CD8-positive, alpha-beta memory T cell (primary cell): ENCODE measurements around the gene AKIP1. TPM values are rescaled to one million over a fixed set of nuclear protein-coding genes. Genes with fewer than 3 reads are reported as not detected.

ENCODE experiments used
- CTCF ChIA-PET: fragments of 350-600 bp; sonication (Branson Sonifier 250); formaldehyde crosslinking; loops from one replicate; lab custom pipeline; 2021; ENCODE audit warnings: antibody characterized with exemption; lab: Charles Lee
- POLR2A ChIA-PET: fragments of 350-600 bp; sonication (Branson Sonifier 250); formaldehyde crosslinking; loops from one replicate; lab custom pipeline; 2021; ENCODE audit warnings: antibody characterized with exemption; lab: Charles Lee
- DNase-seq, 5 donors: peaks; one replicate each; pipeline versions ENCODE4 v3.0.0 to v3.0.0-alpha.2; 2020 to 2022; ENCODE audit warnings: mixed read lengths in 1 of 5
- H3K27ac ChIP-seq: one replicate; pipeline ENCODE4 v1.7.0; 2013; ENCODE audit warnings: low read depth, mild to moderate bottlenecking, low read length, moderate library complexity
- H3K27me3 ChIP-seq: 2 replicates; pipeline ENCODE4 v1.7.0; 2013; ENCODE audit warnings: low read length, mild to moderate bottlenecking; ENCODE audit not compliant: insufficient read depth, poor library complexity, severe bottlenecking
- H3K36me3 ChIP-seq: 2 replicates; pipeline ENCODE4 v1.7.0; 2013; ENCODE audit warnings: mild to moderate bottlenecking, low read length, moderate library complexity; ENCODE audit not compliant: insufficient read depth
- H3K4me1 ChIP-seq: 2 replicates; pipeline ENCODE4 v1.7.0; 2013; ENCODE audit warnings: mild to moderate bottlenecking, low read length, moderate library complexity; ENCODE audit not compliant: insufficient read depth
- H3K4me3 ChIP-seq: 2 replicates; pipeline ENCODE4 v1.7.0; 2013; ENCODE audit warnings: mild to moderate bottlenecking, low read length
- H3K9me3 ChIP-seq: 2 replicates; pipeline ENCODE4 v1.7.0; 2013; ENCODE audit warnings: mild to moderate bottlenecking, low read length
- H3K27ac Mint-ChIP-seq, 8 donors: one replicate each; pipeline ENCODE4 v1.8.0; 2020 to 2021; ENCODE audit warnings: mixed read lengths in 8 of 8, mild to moderate bottlenecking in 6 of 8, inconsistent platforms in 3 of 8, moderate library complexity in 3 of 8
- H3K27me3 Mint-ChIP-seq, 2 donors: one replicate each; pipeline ENCODE4 v1.8.0; 2020 to 2021; ENCODE audit warnings: mixed read lengths in 2 of 2, mild to moderate bottlenecking in 1 of 2, moderate library complexity in 1 of 2
- H3K36me3 Mint-ChIP-seq, 3 donors: one replicate each; pipeline ENCODE4 v1.8.0; 2020 to 2021; ENCODE audit warnings: mixed read lengths in 3 of 3, inconsistent platforms in 1 of 3, mild to moderate bottlenecking in 1 of 3
- H3K4me1 Mint-ChIP-seq, 3 donors: one replicate each; pipeline ENCODE4 v1.8.0; 2020 to 2021; ENCODE audit warnings: mixed read lengths in 3 of 3, inconsistent platforms in 1 of 3, mild to moderate bottlenecking in 1 of 3
- H3K4me3 Mint-ChIP-seq, 7 donors: one replicate each; pipeline ENCODE4 v1.8.0; 2020 to 2021; ENCODE audit warnings: mixed read lengths in 7 of 7, mild to moderate bottlenecking in 6 of 7, moderate library complexity in 4 of 7, inconsistent platforms in 2 of 7
- H3K9me3 Mint-ChIP-seq, 5 donors: one replicate each; pipeline ENCODE4 v1.8.0; 2020 to 2022; ENCODE audit warnings: mixed read lengths in 5 of 5, mild to moderate bottlenecking in 3 of 5, moderate library complexity in 2 of 5, inconsistent platforms in 1 of 5
- polyA plus RNA-seq: library from polyadenylated mRNA; unstranded; fragments of 300-500 nt; fragmentation: Illumina TruSeq; gene quantifications from one replicate; pipeline ENCODE4 v1.2.3, GENCODE V29; 2021
- total RNA-seq, 2 experiments: library from RNA; stranded (reverse); gene quantifications; one replicate each; pipeline ENCODE4 v1.2.3, GENCODE V29; 2021

The AKIP1 gene, protein sequence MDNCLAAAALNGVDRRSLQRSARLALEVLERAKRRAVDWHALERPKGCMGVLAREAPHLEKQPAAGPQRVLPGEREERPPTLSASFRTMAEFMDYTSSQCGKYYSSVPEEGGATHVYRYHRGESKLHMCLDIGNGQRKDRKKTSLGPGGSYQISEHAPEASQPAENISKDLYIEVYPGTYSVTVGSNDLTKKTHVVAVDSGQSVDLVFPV
- total RNA-seq, result 10 to 100 TPM; 24.0 to 26.9 TPM
- 16.3 TPM for polyA plus RNA-seq

DNA sequence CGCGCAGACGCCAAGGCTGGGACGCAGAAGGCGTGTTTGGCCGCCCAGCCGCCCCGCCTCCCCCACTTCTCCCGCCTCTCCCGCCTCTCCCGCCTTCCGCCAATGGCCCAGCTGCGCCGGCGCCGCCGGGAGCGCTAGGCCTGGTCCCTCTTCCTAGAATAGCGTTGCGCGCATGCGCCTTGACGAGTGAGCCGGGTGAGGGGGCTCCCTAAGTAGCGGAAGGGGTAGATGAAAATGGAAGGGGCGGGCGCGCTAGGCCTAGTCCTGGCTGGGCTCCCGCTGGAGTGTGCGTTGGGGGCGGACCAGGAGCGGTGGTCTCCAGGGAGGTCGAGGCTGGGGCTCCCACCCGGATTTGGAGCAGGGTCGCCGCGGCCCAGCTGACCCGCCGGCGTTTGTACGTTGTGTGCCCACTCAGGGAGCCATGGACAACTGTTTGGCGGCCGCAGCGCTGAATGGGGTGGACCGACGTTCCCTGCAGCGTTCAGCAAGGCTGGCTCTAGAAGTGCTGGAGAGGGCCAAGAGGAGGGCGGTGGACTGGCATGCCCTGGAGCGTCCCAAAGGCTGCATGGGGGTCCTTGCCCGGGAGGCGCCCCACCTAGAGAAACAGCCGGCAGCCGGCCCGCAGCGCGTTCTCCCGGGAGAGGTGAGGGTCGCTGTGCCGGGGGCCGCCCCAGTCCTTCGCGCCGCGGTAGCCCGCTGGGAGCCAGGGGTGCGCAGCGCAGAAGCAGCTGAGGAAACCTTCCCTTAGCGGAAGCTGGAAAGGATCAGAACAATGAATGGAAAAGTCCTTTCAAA is at the start of gene AKIP1:
Gene AKIP1 (plus strand): TSS at position 161 of the 795 bp plus-strand sequence. CDS start 261 bp downstream, at position 422.
- no peaks in the 10 kb centered on the region for H3K27me3 Mint-ChIP-seq
- peaks cover 30 to 47% (median 38%) of the 10 kb centered on the region in 3 donors for H3K4me1 Mint-ChIP-seq
- peak within 1 kb of the TSS; percentile 90 to 98 (median 93) for H3K4me3 Mint-ChIP-seq
- Histone ChIP-seq H3K27ac (peak within 1 kb of the TSS; percentile 55), H3K27me3 (no peaks in the 10 kb centered on the region), H3K9me3 (no peaks in the 10 kb centered on the region), H3K4me1 (peaks cover 23% of the 10 kb centered on the region), H3K36me3 (no peaks in the 10 kb centered on the region), H3K4me3 (peak within 1 kb of the TSS; percentile 69)
- peak within 1 kb of the TSS; percentile 50 to 95 (median 89) for H3K27ac Mint-ChIP-seq
- POLR2A ChIA-PET, result interaction anchor here (0.9 kb wide), 1 partner anchor 229 kb away, joined by 3 read pairs; the partner anchor contains the start of genes RPL27A and TRIM66
- H3K9me3 Mint-ChIP-seq, result no peaks in the 10 kb centered on the region
- DNase-seq, result peak; percentile 72 to 91 (median 80)
- peaks cover 0 to 8% (median 0%) of the 10 kb centered on the region in 3 donors for H3K36me3 Mint-ChIP-seq
- CTCF ChIA-PET, result interaction anchor here (1.2 to 4.7 kb wide), 4 partner anchors 48 to 227 kb away, joined by 3 to 26 read pairs (median 6); no protein-coding TSS in a partner anchor

DNA sequence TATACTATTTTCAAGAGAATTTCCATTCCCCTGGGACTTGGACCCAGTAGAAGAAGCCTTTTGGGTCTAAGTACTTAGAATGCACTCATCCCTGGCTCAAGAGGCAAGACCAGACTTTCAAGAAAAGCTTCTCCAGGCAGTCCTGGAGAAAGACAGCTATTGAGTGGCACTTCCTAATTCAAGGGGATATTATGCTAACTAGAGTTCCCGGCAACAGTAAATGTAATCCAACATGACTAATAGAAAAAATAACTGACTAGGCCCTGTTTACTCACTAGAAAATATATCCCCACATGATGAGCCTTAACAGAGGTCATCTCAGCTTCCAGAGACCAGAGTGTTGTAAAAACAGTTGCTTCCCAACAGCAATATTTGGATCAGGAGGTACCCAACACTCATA is 47.2 kb upstream of the AKIP1 start:
- Mint-ChIP-seq H3K27me3 (peaks cover 18 to 53% of the 10 kb centered on the region in 2 donors), H3K4me1 (no peaks in the 10 kb centered on the region), H3K4me3 (no peak overlapping the region), H3K27ac (no peak overlapping the region), H3K9me3 (no peaks in the 10 kb centered on the region), H3K36me3 (no peaks in the 10 kb centered on the region)
- ChIA-PET CTCF (no interaction called here), POLR2A (no interaction called here)
- Histone ChIP-seq H3K4me3 (no peak overlapping the region), H3K36me3 (no peaks in the 10 kb centered on the region), H3K27ac (no peak overlapping the region), H3K4me1 (no peaks in the 10 kb centered on the region), H3K9me3 (no peaks in the 10 kb centered on the region), H3K27me3 (peaks cover 7% of the 10 kb centered on the region)
- DNase-seq, result no peak

DNA sequence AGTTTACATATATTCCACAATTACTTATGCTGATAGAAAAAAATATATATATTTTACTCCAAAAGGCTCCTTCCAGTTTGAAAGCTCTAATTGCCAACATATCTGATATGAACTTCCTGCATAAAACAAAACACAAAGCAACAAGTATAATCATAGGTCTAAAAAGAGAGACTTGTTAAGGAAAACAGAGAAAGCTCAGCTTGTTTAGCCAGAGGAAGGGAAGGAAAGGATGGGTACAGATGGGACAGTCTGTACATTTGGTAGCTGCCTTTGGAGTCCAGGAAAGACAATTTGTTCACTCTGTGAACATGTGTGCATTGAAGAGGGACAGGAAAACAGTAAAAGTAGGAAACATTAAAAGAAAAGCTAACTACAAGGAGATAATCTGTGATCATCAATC is 45.7 kb upstream of the AKIP1 start:
- Mint-ChIP-seq H3K9me3 (no peaks in the 10 kb centered on the region), H3K36me3 (no peaks in the 10 kb centered on the region), H3K27me3 (peaks cover 24 to 57% of the 10 kb centered on the region in 2 donors), H3K4me3 (no peak overlapping the region), H3K27ac (no peak overlapping the region), H3K4me1 (peaks cover 0 to 5% (median 4%) of the 10 kb centered on the region in 3 donors)
- ChIA-PET CTCF (no interaction called here), POLR2A (no interaction called here)
- Histone ChIP-seq H3K9me3 (no peaks in the 10 kb centered on the region), H3K4me1 (no peaks in the 10 kb centered on the region), H3K4me3 (no peak overlapping the region), H3K36me3 (no peaks in the 10 kb centered on the region), H3K27me3 (peaks cover 11% of the 10 kb centered on the region), H3K27ac (no peak overlapping the region)
- no peak for DNase-seq

DNA sequence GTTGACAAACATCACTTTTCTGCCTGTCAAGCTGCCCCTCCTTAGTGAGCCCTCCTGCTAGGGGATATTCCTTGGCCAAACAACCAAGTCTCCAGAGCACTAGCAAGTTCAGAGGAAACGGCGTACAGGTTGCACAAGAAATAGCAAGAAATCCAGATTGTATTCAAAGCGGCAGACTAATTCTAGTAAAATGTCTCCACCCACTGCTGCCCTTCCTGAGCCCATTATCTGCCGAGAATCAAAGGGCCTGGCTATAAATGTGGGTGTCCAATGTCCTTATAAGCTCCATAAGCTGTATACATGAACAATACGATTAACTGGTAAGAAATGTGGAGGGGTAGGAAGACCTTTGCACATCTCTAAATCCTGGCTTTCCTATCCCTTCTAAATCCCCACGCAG is 44.0 kb upstream of the AKIP1 start:
- Mint-ChIP-seq H3K9me3 (no peaks in the 10 kb centered on the region), H3K4me1 (peaks cover 0 to 11% (median 7%) of the 10 kb centered on the region in 3 donors), H3K27ac (no peak overlapping the region), H3K27me3 (peaks cover 36 to 55% of the 10 kb centered on the region in 2 donors), H3K36me3 (no peaks in the 10 kb centered on the region), H3K4me3 (no peak overlapping the region)
- ChIA-PET POLR2A (no interaction called here), CTCF (interaction anchor here (0.9 kb wide), 1 partner anchor 15 kb away, joined by 3 read pairs; no protein-coding TSS in a partner anchor)
- Histone ChIP-seq H3K27me3 (peaks cover 11% of the 10 kb centered on the region), H3K36me3 (no peaks in the 10 kb centered on the region), H3K4me1 (no peaks in the 10 kb centered on the region), H3K9me3 (no peaks in the 10 kb centered on the region), H3K4me3 (no peak overlapping the region), H3K27ac (no peak overlapping the region)
- DNase-seq, result no peak

DNA sequence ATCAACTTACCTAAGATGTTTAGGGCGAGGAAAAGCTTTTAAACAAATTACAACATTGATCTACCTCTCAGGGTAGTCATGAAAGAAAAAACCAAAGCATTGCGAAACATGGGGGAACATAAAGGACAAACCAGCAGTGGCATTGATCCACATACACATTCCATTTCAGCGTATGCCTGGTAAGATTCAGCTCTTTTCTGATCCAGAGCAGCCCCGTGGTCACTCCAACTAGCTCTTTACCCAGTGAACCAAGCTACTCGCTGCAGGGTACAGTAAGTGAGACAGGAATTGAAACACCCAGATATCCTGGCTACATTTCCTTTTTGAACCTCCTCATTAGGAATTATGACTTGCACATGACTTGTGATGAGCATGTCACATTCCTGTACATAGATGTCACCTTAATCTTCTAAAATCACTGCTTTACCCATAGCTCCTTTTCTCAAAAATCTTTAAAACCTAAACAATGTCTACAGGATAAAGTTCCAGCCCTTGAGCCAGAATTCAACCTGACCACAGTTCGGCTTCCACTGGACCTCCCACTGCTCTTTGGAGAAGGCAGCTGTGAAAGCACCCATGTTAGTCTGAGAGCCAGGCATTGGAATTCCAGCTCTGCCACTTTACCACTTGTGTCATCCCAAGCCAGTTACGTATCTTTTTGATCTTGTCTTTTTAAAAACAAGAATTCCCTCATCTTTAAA is 42.9 kb upstream of the AKIP1 start:
- Histone ChIP-seq H3K36me3 (no peaks in the 10 kb centered on the region), H3K27ac (no peak overlapping the region), H3K4me3 (no peak overlapping the region), H3K4me1 (no peaks in the 10 kb centered on the region), H3K9me3 (no peaks in the 10 kb centered on the region), H3K27me3 (peaks cover 17% of the 10 kb centered on the region)
- H3K4me1 Mint-ChIP-seq, result peaks cover 0 to 11% (median 7%) of the 10 kb centered on the region in 3 donors
- H3K36me3 Mint-ChIP-seq, result no peaks in the 10 kb centered on the region
- H3K27me3 Mint-ChIP-seq, result peaks cover 40 to 63% of the 10 kb centered on the region in 2 donors
- CTCF ChIA-PET, result interaction anchor here (0.8 kb wide), 1 partner anchor 10 kb away, joined by 3 read pairs; no protein-coding TSS in a partner anchor
- peak overlapping the region in 1 of 8 donors; percentile 41 for H3K27ac Mint-ChIP-seq
- no peaks in the 10 kb centered on the region for H3K9me3 Mint-ChIP-seq
- POLR2A ChIA-PET, result no interaction called here
- no peak overlapping the region for H3K4me3 Mint-ChIP-seq
- DNase-seq, result no peak

DNA sequence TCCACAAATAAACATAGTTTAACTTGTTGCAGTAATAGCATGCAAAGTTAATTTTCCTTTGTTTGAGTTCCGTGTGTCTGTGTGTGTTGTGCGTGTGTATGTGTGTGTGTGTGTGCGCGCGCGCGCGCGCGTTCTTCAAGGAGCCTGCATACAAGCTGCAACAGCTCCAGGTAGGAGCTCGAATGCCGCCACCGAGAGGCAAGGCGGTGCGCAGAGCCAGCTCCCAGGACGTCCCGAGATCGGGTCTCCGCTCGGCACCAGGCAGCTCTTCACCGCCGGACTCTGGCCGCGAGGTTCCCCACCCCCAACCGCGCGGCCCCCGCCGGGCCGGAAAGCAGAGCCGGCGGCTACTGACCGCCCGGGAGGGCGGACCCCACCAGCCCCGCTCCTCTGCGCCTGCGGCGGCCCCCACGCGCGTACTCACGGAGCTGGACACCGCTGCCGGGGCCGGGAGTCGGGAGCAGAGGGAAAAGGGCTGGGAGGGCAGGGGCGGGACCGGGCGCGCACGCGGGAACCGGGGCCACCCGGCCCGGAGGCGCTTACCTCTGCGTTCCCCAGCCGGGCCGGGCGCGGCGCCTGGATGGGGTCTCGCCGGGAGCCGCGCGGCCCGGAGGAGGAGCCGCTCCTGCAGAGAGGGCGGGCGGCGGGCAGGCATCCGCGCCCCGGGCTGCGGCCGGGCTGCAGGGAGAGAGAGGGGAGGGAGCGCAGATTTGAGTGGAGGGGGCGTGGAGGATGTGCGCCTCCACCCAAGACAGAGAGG is 40.4 kb upstream of the AKIP1 start:
- Mint-ChIP-seq H3K9me3 (no peaks in the 10 kb centered on the region), H3K4me1 (peaks cover 0 to 21% (median 7%) of the 10 kb centered on the region in 3 donors), H3K36me3 (no peaks in the 10 kb centered on the region), H3K27me3 (peaks cover 42 to 66% of the 10 kb centered on the region in 2 donors), H3K4me3 (peak overlapping the region in 5 of 7 donors; percentile 29 to 55 (median 43)), H3K27ac (no peak overlapping the region)
- DNase-seq, result no peak
- Histone ChIP-seq H3K4me1 (no peaks in the 10 kb centered on the region), H3K36me3 (no peaks in the 10 kb centered on the region), H3K4me3 (no peak overlapping the region), H3K27ac (no peak overlapping the region), H3K9me3 (no peaks in the 10 kb centered on the region), H3K27me3 (peaks cover 18% of the 10 kb centered on the region)
- POLR2A ChIA-PET, result no interaction called here
- CTCF ChIA-PET, result no interaction called here

DNA sequence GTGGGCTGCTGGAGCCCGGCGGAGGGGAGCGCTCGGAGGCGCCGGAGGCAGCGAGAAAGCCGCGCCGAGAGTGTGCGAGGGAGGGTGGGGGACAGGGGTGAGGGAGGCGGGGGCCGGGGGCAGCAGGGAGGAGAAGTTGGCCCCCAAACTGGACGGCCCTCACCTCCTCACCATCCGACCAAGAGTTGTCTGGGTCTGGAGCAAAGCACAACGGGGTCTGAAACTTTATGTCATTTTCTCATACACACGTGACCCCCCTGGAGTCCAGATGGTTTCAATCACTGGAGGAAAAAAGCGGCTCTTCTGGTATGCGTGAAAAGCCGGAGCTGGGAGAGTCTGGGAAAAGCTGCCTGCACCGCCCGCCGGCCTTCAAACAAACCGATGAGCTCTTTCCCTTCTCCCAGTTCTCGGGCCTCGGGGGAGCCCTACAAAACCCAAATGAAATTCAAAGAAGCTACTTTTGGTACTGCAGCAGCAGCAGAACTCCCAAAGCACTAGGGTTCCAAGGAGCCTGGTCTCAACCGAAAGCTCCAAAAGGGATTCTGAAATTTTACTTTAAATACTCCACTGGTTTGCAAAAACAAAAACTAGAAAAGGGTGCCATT is 39.7 kb upstream of the AKIP1 start:
- Mint-ChIP-seq H3K4me1 (peaks cover 0 to 21% (median 7%) of the 10 kb centered on the region in 3 donors), H3K4me3 (peak overlapping the region in 2 of 7 donors; percentile 38 to 41), H3K27me3 (peaks cover 40 to 63% of the 10 kb centered on the region in 2 donors), H3K27ac (no peak overlapping the region), H3K9me3 (no peaks in the 10 kb centered on the region), H3K36me3 (no peaks in the 10 kb centered on the region)
- DNase-seq, result no peak
- Histone ChIP-seq H3K9me3 (no peaks in the 10 kb centered on the region), H3K27ac (no peak overlapping the region), H3K4me1 (no peaks in the 10 kb centered on the region), H3K27me3 (peaks cover 18% of the 10 kb centered on the region), H3K4me3 (no peak overlapping the region), H3K36me3 (no peaks in the 10 kb centered on the region)
- ChIA-PET POLR2A (no interaction called here), CTCF (no interaction called here)
